ENCODE measurements around the gene MCU.
A peak's percentile ranks its signal among the peaks of the same experiment; 100 is the strongest.

MCU gene

GRCh38 chr10:72810976-72811375 lies 119.0 kb downstream of the MCU start:
- no peak for DNase-seq

- DNase-seq, result no peak
These were observed 120.4 kb downstream of the MCU start for GRCh38 chr10:72812415-72812752.

GRCh38 chr10:72812753-72813430 lies 120.9 kb downstream of the MCU start:
- DNase-seq, result peak; percentile 94

- DNase-seq, result no peak
These were observed 122.3 kb downstream of the MCU start for GRCh38 chr10:72814099-72814790.

- DNase-seq, result no peak
These were observed 124.6 kb downstream of the MCU start for GRCh38 chr10:72816565-72816964.

- no peak for DNase-seq
These were observed 126.1 kb downstream of the MCU start for GRCh38 chr10:72818076-72818475.

- DNase-seq, result no peak
These were observed 127.1 kb downstream of the MCU start for GRCh38 chr10:72819053-72819452.

GRCh38 chr10:72821606-72822005 lies 129.7 kb downstream of the MCU start:
- peak; percentile 25 for DNase-seq

GRCh38 chr10:72822342-72822986 lies 130.5 kb downstream of the MCU start:
- no peak for DNase-seq

- no peak for DNase-seq
These were observed 133.2 kb downstream of the MCU start for GRCh38 chr10:72825163-72825562.

- DNase-seq, result no peak
These were observed 134.4 kb downstream of the MCU start for GRCh38 chr10:72826346-72826745.

- no peak for DNase-seq
These were observed 136.4 kb downstream of the MCU start for GRCh38 chr10:72828294-72828693.

- DNase-seq, result no peak
These were observed 138.7 kb downstream of the MCU start for GRCh38 chr10:72830625-72831024.

- peak; percentile 11 for DNase-seq
These were observed 139.9 kb downstream of the MCU start for GRCh38 chr10:72831696-72832409.

- no peak for DNase-seq
These were observed 140.8 kb downstream of the MCU start for GRCh38 chr10:72832701-72833100.

- peak; percentile 66 for DNase-seq
These were observed 142.4 kb downstream of the MCU start for GRCh38 chr10:72834183-72834825.

- DNase-seq, result no peak
These were observed 148.4 kb downstream of the MCU start for GRCh38 chr10:72840319-72840718.

GRCh38 chr10:72841487-72841886 lies 149.5 kb downstream of the MCU start:
- DNase-seq, result no peak

- no peak for DNase-seq
These were observed 150.2 kb downstream of the MCU start for GRCh38 chr10:72842164-72842563.

GRCh38 chr10:72846238-72846637 lies 154.3 kb downstream of the MCU start:
- peak; percentile 75 for DNase-seq

GRCh38 chr10:72847681-72848080 lies 155.7 kb downstream of the MCU start:
- no peak for DNase-seq

GRCh38 chr10:72850861-72851260 lies 158.9 kb downstream of the MCU start:
- DNase-seq, result no peak

GRCh38 chr10:72851509-72851908 lies 159.6 kb downstream of the MCU start:
- DNase-seq, result no peak

Data from fibroblast of skin of right biceps (primary cell).